ENCODE data around the gene TKT. TPM values are rescaled to one million over a fixed set of nuclear protein-coding genes. Genes with fewer than 3 reads are reported as not detected.

Gene TKT
- total and polyA plus RNA-seq, 2 of the 13 experiments (the other 11 are each of a cell fraction or from before 2014, with no cell fraction given), result 150 to 238 TPM

GRCh38 chr3:53229171-53229570 is 26.7 kb downstream of the TKT start:
- BruUV-seq (replicated peaks), result no TSS peak
- H3K36me3 ChIP-seq (replicated peaks in 1 of 2; ENCODE audit: control insufficient read depth in 1 of 2, insufficient read depth in 2 of 2, low read length in 2 of 2), result peaks cover 63 to 97% of the 10 kb centered on the region in 2 experiments
- H3K4me2 ChIP-seq (ENCODE audit: low read depth, low read length), result no peak overlapping the region
- CTCF ChIA-PET (ENCODE audit: low intra/inter-chr PET ratio, low total read pairs), result no interaction called here
- WGBS (ENCODE audit: low lambda C conversion rate), result 99% methylated on average over 12 of the region's 14 CpGs
- in situ Hi-C loops (cut with HindIII; ENCODE audit: extremely low pct_ligation_motif_present, low pct_unique_long_range_greater_than_20kb), result no loop called here
- TF ChIP-seq ZNF720 (CRISPR knock-in tag; IDR thresholded peaks at IDR 0.05), result no peak
- peak; percentile 68 for TF ChIP-seq AGO1 (IDR thresholded peaks at IDR 0.05; ENCODE audit: low read depth, low read length, poor library complexity, severe bottlenecking)
- no peak overlapping the region for H3K4me3 ChIP-seq (replicated peaks in 1 of 3; ENCODE audit: insufficient read depth in 1 of 3, low read depth in 2 of 3, low read length in 3 of 3)
- no peak overlapping the region for H2AFZ ChIP-seq (ENCODE audit: low read length)
- no peak overlapping the region for H3K9ac ChIP-seq (ENCODE audit: insufficient read depth, low read depth, low read length)
- POLR2A ChIA-PET, result no interaction called here
- H4K20me1 ChIP-seq (ENCODE audit: insufficient read depth, low read length), result 0 out of 2 replicates have a peak, but pooled peaks cover 3% of the 10 kb centered on the region
- no peaks in the 10 kb centered on the region for H3K79me2 ChIP-seq (ENCODE audit: insufficient read depth, low read length)
- H3K9me3 ChIP-seq (ENCODE audit: low read length), result no peaks in the 10 kb centered on the region
- FAIRE-seq, result no peak
- H3K27ac ChIP-seq (ENCODE audit: extremely low read length, insufficient read depth, low read length), result no peak overlapping the region
- intact Hi-C loops (cut with micrococcal nuclease; ENCODE audit: unreplicated experiment), result no loop called here
- no peak for ATAC-seq
- H3K4me1 ChIP-seq (ENCODE audit: insufficient read depth, low read length), result peaks cover 28% of the 10 kb centered on the region
- H3K27me3 ChIP-seq (ENCODE audit: control insufficient read depth in 1 of 2, insufficient read depth in 2 of 2, low read length in 2 of 2), result no peaks in the 10 kb centered on the region
- no peak for DNase-seq (ENCODE audit: low spot score)

GRCh38 chr3:53227993-53228885 is 27.6 kb downstream of the TKT start:
- no peaks in the 10 kb centered on the region for H3K79me2 ChIP-seq (ENCODE audit: insufficient read depth, low read length)
- H3K36me3 ChIP-seq (replicated peaks in 1 of 2; ENCODE audit: control insufficient read depth in 1 of 2, insufficient read depth in 2 of 2, low read length in 2 of 2), result peaks cover 58 to 92% of the 10 kb centered on the region in 2 experiments
- in situ Hi-C loops (cut with HindIII; ENCODE audit: extremely low pct_ligation_motif_present, low pct_unique_long_range_greater_than_20kb), result no loop called here
- H3K4me2 ChIP-seq (ENCODE audit: low read depth, low read length), result no peak overlapping the region
- DNase-seq (ENCODE audit: low spot score), result no peak
- TF ChIP-seq ZNF589 (CRISPR knock-in tag; conservative IDR thresholded peaks at IDR 0.05) (no peak), POLR2A (IDR thresholded peaks at IDR 0.05; ENCODE audit: insufficient read depth in 1 of 2, low read depth in 2 of 2, low read length in 2 of 2) (peak in 1 of 2 experiments; percentile 27; a peak in 1 of 4 replicates)
- no peak for FAIRE-seq
- intact Hi-C loops (cut with micrococcal nuclease; ENCODE audit: unreplicated experiment), result no loop called here
- ATAC-seq, result no peak
- WGBS (ENCODE audit: low lambda C conversion rate), result 90% methylated on average over 14 of the region's 24 CpGs
- H3K9me3 ChIP-seq (ENCODE audit: low read length), result no peaks in the 10 kb centered on the region
- ChIA-PET POLR2A (no interaction called here), CTCF (ENCODE audit: low intra/inter-chr PET ratio, low total read pairs) (no interaction called here)
- no peak overlapping the region for H3K4me3 ChIP-seq (replicated peaks in 1 of 3; ENCODE audit: insufficient read depth in 1 of 3, low read depth in 2 of 3, low read length in 3 of 3)
- no peak overlapping the region for H2AFZ ChIP-seq (ENCODE audit: low read length)
- no peak overlapping the region for H3K27ac ChIP-seq (ENCODE audit: extremely low read length, insufficient read depth, low read length)
- no TSS peak for BruUV-seq (replicated peaks)
- H3K27me3 ChIP-seq (ENCODE audit: control insufficient read depth in 1 of 2, insufficient read depth in 2 of 2, low read length in 2 of 2), result no peaks in the 10 kb centered on the region
- no peak overlapping the region for H3K9ac ChIP-seq (ENCODE audit: insufficient read depth, low read depth, low read length)
- H3K4me1 ChIP-seq (ENCODE audit: insufficient read depth, low read length), result peaks cover 37% of the 10 kb centered on the region
- H4K20me1 ChIP-seq (ENCODE audit: insufficient read depth, low read length), result 0 out of 2 replicates have a peak, but pooled peaks cover 3% of the 10 kb centered on the region
